HG03066 (cell line): ENCODE results near the gene ANGPT4.
A peak's percentile ranks its signal among the peaks of the same experiment; 100 is the strongest.

Experiments
- ATAC-seq: cut with Tn5 transposase; IDR thresholded peaks from one replicate; pipeline ENCODE4 v1.9.1; 2021; ENCODE audit warnings: low read depth; ENCODE audit not compliant: unreplicated experiment

The ANGPT4 gene

DNA sequence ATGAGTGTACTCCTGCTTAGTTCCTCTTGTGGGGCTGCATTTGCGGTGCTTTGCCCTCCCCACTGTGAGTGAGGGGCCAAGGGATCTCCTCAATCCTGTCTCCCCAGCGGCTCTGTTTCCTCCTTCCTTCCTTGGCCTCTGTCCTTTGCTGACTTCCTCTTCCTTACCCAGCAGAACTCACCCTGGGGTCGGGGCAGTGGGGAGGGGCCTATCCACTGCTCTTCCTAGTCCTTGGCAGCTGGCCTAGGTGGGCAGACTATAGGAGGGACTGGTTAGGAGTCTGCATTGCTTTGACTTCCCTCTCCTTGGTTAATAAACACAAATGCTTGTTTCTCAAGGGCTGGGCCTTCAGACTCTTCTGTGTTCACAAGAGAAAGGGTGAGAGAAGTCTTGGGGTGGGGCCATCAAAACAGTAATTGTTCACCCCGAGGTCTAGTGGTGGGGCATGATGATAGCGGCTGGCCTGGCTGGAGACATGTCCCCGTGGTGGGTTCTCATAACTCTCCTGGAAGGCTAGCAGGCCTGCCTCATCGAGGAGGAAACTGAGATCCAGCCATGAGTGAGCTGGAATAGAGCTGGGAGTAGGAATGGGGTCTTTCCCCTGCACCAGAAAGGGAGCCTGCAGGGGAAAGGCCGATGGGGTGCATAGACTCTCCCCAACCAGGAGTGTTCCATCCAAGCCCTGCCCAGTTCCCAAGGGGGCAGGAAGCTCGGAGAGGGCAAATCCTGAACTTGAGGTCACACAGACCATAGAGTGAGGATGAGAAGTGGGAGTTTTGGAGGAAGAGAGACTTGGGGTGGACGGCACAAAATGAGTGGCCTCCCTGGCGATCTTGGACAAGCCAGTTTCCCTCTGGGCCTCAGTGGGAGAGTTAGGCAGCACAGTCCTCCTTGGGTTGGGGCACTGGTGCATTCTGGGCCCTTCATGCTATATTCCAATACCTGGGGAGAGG lies 69.9 kb downstream of the ANGPT4 start:
- ATAC-seq: no peak

DNA sequence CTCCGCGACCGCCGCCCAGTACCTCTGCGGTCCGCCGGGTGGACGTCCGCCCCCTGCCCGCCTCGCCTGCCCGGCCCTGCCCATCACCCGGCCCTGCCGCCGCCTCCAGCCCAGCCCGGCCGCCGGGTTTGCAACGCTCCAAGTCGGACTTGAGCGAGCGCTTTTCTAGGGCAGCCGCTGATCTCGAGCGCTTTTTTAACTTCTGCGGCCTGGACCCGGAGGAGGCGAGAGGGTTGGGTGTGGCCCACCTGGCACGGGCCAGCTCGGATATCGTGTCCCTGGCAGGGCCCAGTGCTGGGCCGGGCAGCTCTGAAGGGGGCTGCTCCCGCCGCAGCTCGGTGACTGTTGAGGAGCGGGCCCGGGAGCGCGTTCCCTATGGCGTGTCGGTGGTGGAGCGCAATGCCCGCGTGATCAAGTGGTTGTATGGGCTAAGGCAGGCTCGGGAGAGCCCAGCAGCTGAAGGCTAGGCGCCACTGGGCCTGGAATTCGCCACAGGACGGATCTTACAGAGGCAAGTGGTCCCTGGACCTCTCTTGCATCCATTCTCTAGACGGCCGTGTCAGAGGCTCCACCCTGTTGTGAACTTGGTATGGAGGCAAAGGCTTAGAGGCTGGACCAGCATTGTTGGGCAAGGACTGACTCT lies 70.8 kb downstream of the ANGPT4 start:
- ATAC-seq: no peak

DNA sequence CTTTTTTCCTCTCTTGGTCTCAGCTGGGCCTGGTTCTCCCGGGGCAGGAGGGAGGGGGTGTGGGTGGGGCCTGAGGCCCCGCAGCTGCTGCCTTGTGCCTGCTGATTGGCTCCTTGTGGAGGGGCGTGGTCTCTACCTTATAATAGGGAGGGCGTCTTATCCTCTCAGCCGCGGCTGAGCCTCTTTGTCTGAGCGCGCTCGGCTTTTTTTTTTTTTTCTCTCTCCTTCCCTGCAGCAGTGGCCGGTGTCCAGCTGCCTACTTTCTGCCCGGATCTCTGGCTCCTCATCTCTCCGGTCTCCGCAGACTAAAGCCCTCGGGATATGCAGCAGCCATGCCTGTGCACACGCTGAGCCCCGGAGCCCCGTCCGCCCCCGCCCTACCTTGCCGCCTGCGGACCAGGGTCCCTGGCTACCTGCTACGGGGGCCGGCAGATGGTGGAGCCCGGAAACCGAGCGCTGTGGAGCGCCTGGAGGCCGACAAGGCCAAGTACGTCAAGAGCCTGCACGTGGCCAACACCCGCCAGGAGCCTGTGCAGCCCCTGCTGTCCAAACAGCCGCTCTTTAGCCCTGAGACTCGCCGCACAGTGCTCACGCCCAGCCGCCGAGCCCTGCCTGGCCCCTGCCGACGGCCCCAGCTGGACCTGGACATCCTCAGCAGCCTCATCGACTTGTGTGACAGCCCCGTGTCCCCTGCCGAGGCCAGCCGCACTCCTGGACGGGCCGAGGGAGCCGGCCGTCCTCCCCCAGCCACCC lies 71.5 kb downstream of the ANGPT4 start:
- ATAC-seq: peak; percentile 91

DNA sequence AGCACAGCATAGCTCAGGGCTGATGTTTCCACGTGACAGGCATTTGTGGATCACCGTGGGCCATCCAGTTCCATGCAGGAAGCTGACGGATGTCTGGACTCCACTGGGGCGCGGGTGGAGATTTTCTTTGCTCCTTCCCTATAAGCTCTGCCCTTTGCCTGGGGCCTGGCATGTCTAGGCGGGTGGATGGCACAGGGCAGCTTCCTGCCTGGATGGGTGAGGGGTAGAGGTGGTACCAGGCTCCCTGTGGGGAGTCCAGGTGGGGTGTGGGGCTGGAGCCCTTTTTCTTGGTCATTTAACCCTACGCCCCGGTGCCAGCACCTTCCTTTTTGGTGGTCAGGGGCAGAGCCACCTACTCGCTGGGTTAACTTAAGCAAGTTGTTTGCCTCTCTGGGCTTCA lies 72.2 kb downstream of the ANGPT4 start:
- no peak for ATAC-seq

DNA sequence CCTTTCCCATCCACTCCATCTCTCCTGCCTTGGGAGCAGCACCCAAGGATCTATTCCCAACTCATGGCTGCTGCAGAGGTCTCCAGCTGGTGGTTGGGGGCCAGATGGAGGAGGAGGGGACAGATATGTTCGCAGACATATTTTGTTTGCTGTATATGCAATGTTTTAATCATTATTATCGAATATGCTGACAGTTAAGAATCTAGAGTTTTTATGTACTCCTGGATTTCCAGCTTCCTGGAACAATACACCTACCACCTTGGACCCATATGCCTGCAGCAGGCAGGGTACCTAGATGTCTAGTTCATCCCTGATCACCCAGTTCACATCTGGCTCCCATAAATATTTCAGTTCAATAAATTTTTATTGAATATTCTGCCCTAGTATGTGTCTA lies 73.6 kb downstream of the ANGPT4 start:
- ATAC-seq: no peak

DNA sequence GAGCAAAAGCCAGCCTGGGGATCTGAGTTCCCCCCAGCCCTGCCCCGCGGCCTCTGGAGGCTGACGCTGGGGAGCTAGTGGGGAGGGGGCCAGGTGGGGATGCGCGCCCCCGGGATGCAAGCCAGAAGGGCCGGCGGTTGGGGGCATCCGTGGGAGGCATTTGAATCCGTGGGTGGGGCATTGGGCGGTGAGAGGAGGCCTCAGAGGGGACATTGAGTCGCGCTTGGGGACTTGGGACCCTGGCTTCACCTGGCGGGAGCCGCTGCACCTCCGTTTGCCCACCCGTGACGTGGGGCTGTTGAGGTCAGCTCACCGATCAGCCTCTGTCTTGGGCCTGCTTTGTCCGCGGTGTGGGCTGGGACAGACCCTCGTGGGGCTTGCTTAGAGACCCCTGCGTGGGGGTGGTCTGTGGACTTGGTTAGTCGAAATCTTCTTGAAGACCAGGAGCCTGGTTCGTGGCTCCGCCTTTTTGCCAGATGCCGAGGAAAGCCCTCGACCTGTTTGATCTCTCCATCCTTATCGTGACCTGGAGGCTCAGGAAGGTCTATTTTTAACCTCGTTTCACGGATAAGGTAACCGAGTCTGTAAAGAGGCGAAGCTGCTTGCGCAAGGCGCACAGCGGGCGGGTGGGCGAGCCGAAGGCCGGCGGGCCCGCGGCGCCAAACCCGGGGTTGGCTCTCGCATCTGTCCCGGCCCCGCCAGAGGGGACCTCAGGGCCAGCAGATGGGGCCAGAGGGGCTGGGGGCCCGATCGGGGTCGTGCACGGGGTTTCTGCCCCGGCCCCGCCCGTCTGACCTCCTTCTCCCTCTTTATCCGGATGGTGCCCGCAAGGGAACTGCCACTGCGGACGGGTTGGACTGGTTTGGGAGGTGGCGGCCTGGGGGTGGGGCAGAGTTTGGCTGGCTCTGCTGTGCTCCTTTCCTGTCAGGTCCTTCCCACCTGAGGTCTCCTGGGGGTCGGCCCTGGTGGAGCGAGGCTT lies 74.3 kb downstream of the ANGPT4 start:
- ATAC-seq: no peak

DNA sequence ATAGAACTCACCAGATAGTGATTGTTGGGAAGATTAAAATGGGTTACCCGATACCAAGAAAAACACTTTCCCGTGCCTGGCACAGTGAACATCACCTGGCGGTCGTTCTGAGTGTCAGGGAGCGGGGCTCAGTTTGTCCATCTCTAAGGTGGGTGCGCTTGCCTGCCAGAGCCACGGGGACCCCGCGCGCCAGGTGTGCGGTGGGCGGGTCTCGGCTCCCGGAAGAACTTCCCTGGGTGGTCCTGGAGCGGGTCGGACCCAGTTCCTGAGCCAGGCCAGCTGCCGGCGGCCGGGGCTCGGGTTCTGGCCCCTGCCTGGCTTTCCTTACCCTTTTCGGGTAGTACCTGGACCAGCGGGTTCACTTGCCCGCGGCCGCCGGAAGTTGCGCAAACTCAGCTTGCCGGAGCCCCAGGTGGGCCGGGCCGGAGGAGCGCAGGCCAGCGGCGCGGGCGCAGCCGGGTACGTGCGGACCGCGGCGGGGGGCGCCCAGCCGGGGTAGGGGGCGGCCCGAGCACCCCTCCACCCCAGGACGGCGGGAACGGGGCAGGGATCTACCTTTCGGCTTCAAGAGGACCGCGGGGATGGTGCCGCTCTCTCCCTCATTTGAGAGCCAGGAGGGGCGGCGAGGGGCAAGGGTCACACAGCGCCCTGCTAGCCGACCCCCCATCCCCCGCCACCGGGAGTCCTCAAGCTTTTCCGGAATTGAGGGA lies 75.1 kb downstream of the ANGPT4 start:
- ATAC-seq: no peak

DNA sequence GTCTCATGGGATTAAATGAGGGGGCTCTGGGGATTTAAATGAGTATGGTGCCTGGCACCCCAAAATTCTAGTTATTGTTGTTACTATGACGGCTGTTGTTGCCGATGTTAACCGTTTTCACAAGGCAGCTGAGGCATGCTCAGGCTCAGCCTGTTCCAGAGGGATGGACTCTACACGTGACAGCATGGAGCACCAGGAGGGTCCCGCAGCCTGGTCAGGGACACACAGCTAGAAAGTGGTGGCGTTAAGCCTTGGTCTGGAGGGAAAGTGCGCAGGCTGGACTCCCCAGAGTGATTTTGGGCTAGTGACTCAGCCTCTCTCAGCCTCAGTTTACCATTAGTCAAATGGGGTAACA lies 75.7 kb downstream of the ANGPT4 start:
- ATAC-seq: no peak

DNA sequence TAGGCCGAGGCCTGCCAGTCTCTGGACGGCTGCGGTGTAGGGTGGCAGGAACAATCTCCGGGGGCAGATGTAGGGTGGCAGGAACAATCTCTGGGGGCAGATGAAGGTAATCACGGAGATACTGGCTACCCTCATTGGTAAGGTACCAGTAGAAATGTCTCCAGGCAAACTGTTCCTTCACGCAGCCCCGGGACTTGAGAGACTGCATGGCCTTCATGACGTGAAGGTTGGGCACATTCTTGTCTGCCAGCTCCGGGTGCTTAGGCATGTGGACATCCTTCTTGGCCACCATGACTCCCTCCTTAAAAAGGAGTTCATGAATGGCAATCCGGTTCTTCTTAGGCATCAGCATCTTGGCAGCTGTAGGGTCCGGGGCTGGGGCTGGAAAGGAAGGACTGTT lies 76.5 kb downstream of the ANGPT4 start:
- no peak for ATAC-seq

DNA sequence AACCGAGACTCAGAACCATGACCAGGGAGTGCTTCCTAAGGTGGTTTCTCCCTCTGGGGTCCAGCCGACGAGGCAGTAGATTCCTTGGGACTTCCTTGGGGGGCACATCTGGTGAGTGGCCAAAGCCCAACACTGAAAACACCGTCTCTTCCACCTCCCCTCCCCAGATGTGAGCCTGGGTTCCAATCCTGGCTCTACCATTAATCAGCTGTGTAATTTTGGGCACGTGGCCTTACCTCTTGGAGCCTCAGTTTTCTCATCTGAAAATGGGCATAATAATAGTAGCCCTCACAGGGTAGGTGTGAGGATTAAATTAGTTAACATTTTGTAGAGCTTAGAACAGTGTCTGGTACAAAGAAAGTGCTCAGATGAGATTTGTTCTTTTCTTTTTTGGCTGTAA lies 77.1 kb downstream of the ANGPT4 start:
- no peak for ATAC-seq

DNA sequence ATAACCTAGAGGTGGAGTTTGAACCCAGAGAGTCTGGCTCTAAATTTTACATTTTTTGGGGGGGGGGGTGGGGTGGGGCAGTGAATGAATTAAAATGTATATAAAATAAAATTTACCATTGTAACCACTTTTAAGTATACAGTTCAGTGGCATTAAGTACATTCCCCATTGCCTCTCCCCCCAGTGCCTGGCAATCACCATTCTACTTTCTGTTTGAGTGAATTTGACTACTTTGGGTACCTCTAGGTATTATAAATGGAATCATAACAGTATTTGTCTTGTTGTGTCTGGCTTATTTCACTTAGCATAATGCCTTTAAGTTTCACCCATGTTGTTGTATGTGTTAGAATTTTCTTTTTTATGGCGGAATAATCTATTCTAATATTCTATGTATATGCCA lies 79.9 kb downstream of the ANGPT4 start:
- no peak for ATAC-seq

DNA sequence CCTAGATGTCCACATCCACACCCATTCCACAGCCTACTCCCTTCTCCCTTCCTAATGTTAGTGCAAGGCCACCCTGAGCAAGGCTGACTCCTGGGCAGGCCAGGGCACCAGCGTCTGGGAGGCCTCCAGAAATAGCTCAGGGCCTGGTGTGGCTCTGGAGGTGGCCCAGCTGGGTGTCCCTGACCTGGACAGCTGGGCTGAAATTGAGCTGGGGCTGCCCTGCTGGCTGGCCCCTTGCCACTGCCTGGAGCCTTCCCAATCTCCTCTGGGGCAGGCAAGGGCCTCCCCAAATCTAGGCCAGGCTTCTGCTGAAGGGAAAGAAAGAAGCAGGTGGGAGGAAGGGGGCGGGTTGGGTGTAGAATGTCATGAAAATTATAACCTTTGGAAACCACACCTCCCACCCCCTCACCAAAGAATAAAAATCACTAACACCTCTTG lies 80.5 kb downstream of the ANGPT4 start:
- ATAC-seq: no peak

DNA sequence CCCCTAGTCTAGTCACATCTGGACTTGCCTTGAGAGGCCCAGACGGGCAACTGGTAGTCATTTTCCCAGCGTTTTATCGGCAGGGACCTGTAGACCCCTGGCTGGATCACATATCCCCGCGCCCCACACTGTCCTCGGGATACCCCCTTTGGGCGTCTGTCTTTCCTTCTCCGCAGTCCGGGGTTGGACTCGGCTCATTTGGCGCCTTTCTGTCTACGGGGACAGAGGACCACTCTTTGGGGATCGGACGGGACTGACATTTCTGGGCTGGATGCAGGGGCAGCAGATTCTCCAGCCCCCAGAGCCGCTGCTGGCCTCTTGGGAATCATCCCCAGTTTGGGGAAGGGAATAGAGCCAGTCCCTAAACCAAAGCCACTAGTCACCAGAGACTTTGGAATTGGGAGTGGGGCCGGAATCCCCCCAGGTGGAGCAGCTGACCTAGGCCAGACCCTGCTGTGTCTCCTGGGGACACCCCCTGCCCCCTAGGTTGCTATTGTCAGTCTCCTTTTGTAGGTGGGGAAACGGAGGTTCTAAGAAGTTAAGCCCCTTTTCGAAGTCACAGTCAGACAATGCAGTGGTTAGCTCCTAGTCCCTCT lies 81.9 kb downstream of the ANGPT4 start:
- ATAC-seq: peak; percentile 10

DNA sequence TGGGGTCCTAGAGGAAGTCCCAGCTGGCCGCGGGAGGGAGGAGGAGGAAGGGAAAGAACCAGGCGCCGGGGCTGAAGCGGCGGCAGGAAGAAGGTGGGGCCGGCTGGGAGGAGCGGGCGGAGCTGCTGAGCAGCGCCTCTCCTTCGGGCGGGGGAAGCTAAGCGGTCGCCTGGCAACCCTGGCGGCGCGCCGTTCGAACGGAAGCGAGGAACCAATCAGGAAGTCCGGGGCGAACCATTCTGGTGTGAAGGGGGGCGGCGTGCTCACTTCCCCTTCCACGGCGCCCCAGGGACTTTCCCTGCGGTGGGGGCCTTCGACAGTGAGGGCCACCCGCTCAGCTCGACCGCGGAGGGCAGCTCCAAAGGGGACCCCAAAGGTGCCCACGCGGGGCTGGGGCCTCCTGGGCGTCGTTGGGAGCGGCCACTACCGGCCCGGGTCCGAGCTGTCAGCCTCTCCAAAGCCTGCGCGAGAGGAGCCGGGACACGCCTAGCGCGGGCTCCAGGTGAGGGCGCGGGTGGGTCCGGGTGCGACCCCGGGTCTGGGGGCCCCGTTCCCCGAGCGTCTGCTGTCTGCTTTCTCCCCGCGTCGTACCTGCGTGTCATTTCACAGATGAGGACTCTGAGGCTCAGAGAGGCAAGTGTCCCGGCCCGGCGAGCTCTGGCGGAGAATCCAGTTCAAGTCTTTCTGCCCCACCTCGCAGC lies 82.5 kb downstream of the ANGPT4 start, which contains the start of gene FAM110A:
TSS of gene FAM110A (plus strand) at position 266 of the 701 bp plus-strand sequence. CDS start 11,090 bp downstream, outside the sequence.
- ATAC-seq: peak; percentile 96

DNA sequence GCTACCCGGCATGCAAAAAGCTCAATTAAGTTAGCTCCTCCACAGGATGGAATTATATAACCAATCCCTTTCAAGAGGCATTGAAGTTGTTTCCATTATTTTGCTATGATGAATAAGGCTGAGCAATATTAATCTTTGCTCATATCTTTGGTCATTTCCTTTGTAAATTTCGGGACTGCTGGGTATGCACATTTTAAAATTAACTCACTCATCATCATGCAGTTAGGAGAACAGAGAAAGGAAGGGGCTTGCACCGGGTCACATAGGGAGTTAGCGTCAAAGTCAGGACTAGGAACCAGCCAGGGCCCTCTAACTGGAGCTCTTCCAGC lies 83.0 kb downstream of the ANGPT4 start:
- ATAC-seq: peak; percentile 15

DNA sequence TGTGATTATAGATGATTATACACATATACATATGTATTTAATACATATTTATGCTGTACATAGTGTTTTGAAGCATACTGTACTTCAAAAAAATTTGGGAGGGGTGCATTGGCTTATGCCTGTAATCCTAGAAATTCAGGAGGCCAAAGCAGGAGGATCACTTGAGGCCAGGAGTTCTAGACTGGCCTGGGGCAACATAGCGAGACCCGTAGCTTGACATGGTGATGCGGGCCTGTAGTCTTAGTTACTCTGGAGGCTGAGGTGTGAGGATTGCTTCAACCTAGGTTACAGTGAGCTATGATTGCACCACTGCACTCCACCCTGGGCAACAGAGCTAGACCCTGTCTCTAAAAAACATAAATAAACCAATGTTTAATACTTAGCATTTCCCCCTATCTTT lies 84.2 kb downstream of the ANGPT4 start:
- ATAC-seq: no peak

DNA sequence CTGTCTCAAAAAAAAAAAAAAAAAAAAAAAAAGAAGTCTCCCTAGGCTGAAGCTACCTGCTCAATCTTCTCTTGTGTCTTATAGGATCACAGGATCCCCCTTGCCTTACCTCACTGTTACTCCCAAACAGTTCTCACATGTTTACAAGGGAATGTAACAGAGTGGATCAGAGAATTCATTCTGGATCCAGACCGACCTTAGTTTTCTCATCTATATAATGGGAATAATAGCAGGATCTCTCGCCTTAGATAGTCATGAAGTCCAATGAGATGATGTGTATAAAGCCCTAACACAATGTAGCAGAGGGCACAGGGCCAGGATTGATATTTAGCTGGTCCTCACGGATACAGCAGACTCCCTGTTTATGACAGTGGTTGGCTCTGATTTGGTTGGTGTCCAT lies 84.9 kb downstream of the ANGPT4 start:
- ATAC-seq: no peak

DNA sequence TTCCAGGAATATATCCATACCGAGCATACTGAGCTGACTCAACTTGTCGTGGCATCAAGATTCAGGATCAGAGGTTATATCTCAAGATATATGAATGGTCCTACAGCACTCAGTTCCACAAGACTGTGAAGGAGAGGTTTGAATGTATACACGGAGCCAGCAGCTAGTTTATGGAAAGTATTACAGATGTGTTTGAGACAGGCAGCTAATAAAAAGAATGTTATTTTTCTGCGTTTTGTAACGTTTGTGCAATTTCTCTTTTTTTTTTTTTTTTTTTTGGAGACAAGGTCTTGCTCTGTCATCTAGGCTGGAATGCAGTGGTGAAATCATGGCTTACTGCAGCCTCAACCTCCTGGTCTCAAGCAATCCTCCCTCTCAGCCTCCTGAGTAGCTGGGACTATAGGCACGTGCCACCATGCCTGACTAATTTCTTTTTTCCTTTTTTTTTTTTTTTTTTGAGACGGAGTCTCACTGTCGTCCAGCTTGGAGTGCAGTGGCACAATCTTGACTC lies 86.1 kb downstream of the ANGPT4 start:
- no peak for ATAC-seq
